HepG2 (cell line): ENCODE results near the gene AGXT. TPM values are rescaled to one million over a fixed set of nuclear protein-coding genes. Genes with fewer than 3 reads are reported as not detected.

Experiments
- NRL ChIP-seq: sonication (generic); formaldehyde crosslinking; IDR thresholded peaks from 2 replicates; pipeline ENCODE4 v1.5.0; 2020; ENCODE audit warnings: missing genetic modification reagents, mild to moderate bottlenecking, moderate library complexity, borderline replicate concordance
- PRDM15 ChIP-seq: sonication (generic); formaldehyde crosslinking; IDR thresholded peaks from 2 replicates; pipeline ENCODE4 v1.4.0; 2020; ENCODE audit warnings: missing genetic modification reagents
- ZFP91 ChIP-seq: sonication (generic); formaldehyde crosslinking; IDR thresholded peaks from 2 replicates; pipeline ENCODE4 v1.9.0; 2022; ENCODE audit warnings: missing genetic modification reagents, mild to moderate bottlenecking, borderline replicate concordance
- ZNF276 ChIP-seq: sonication (generic); formaldehyde crosslinking; IDR thresholded peaks from 2 replicates; pipeline ENCODE4 v1.4.0; 2020; ENCODE audit warnings: mild to moderate bottlenecking, low read depth, missing genetic modification reagents
- ZNF34 ChIP-seq: sonication (generic); formaldehyde crosslinking; IDR thresholded peaks from 2 replicates; pipeline ENCODE4 v1.4.0; 2020; ENCODE audit warnings: mild to moderate bottlenecking, missing genetic modification reagents, borderline replicate concordance
- ZNF343 ChIP-seq: sonication (generic); formaldehyde crosslinking; IDR thresholded peaks from 2 replicates; pipeline ENCODE4 v1.4.0; 2020; ENCODE audit warnings: mild to moderate bottlenecking, missing genetic modification reagents
- ZSCAN12 ChIP-seq: sonication (generic); formaldehyde crosslinking; IDR thresholded peaks from 2 replicates; pipeline ENCODE4 v1.9.0; 2021; ENCODE audit warnings: mild to moderate bottlenecking, missing genetic modification reagents
- polyA plus RNA-seq, 8 experiments: library from polyadenylated mRNA; depleted of rRNA in 3 of 8; stranded (reverse) in 7 of 8; unstranded in 1 of 8; fragments of >200 nt; fragmentation: Illumina TruSeq in 4 of 8; extraction: Trizol in 4 of 8; gene quantifications; 2 replicates each; pipeline versions ENCODE4 v1.2.1 to v1.2.3, GENCODE V29; 2011 to 2016; ENCODE audit warnings: low read depth in 4 of 8, missing spikeins in 1 of 8, mixed read lengths in 1 of 8; ENCODE audit not compliant: insufficient read depth in 1 of 8
- total RNA-seq, 5 experiments: library from RNA; depleted of rRNA; stranded (reverse); fragments of >200 nt; fragmentation: Illumina TruSeq; extraction: Trizol; gene quantifications; 2 replicates each; pipeline ENCODE4 v1.2.3, GENCODE V29; 2016; ENCODE audit warnings: low read depth in 1 of 5

Gene AGXT
- total and polyA plus RNA-seq, 2 of the 13 experiments (the other 11 are each of a cell fraction or from before 2014, with no cell fraction given), result 41.9 to 96.1 TPM

- TF ChIP-seq PRDM15 (CRISPR knock-in tag), result no peak
- TF ChIP-seq ZFP91, result no peak
- no peak for TF ChIP-seq NRL (CRISPR knock-in tag)
- TF ChIP-seq ZNF343 (CRISPR knock-in tag), result no peak
- TF ChIP-seq ZSCAN12, result no peak
- no peak for TF ChIP-seq ZNF276 (CRISPR knock-in tag)
- TF ChIP-seq ZNF34 (CRISPR knock-in tag), result no peak
Observed at GRCh38 chr2:240869109-240869955, 708 bp downstream of the AGXT start (continued).
